Sigmoid colon (tissue), 7 donors: Measurements from ENCODE around the gene SSU72. TPM values are rescaled to one million over a fixed set of nuclear protein-coding genes. Genes with fewer than 3 reads are reported as not detected.

Experiments
- DNase-seq: peaks from one replicate; pipeline ENCODE4 v3.0.0-alpha.2; 2019
- H3K27ac ChIP-seq, 4 donors: fragments of 200-600 bp; sonication (generic); one replicate each; pipeline ENCODE4 v1.5.1; 2016 to 2019; ENCODE audit warnings: mild to moderate bottlenecking in 1 of 4
- H3K27me3 ChIP-seq, 3 donors: fragments of 200-600 bp; sonication (generic); one replicate each; pipeline ENCODE4 v1.5.1; 2019; ENCODE audit warnings: mild to moderate bottlenecking in 1 of 3
- H3K36me3 ChIP-seq, 4 donors: fragments of 200-600 bp; sonication (generic); one replicate each; pipeline ENCODE4 v1.5.1; 2016 to 2019
- H3K4me1 ChIP-seq, 4 donors: fragments of 200-600 bp; sonication (generic); one replicate each; pipeline ENCODE4 v1.5.1; 2017 to 2019
- H3K4me3 ChIP-seq, 4 donors: fragments of 200-600 bp; sonication (generic); one replicate each; pipeline ENCODE4 v1.5.1; 2017 to 2019; ENCODE audit warnings: mild to moderate bottlenecking in 2 of 4, moderate library complexity in 1 of 4
- H3K9me3 ChIP-seq, 4 donors: fragments of 200-600 bp in 3 of 4; sonication (generic) in 3 of 4; one replicate each; pipeline versions ENCODE4 v1.5.1 to v1.6.1; 2013 to 2019
- EP300 ChIP-seq, 4 donors: sonication (generic); formaldehyde crosslinking; IDR thresholded peaks; one replicate each; pipeline ENCODE4 v1.6.1; 2017; ENCODE audit warnings: antibody characterized with exemption in 4 of 4
- POLR2A ChIP-seq, 2 donors: fragments of 450-650 bp; IDR thresholded peaks; one replicate each; pipeline ENCODE4 v1.6.1; 2016; ENCODE audit warnings: antibody characterized with exemption in 2 of 2, mild to moderate bottlenecking in 2 of 2, moderate library complexity in 2 of 2
- POLR2AphosphoS5 ChIP-seq, 4 donors: sonication (generic); formaldehyde crosslinking; IDR thresholded peaks; one replicate each; pipeline ENCODE4 v1.6.1; 2017; ENCODE audit warnings: antibody characterized with exemption in 4 of 4
- WGBS, 2 donors: extraction: QIAGEN DNeasy Blood & Tissue Kit; methylation state at CpG; one replicate each; pipeline ENCODE4 v1.1.7; 2013; 5-methylcytosine and 5-hydroxymethylcytosine counted together
- intact Hi-C: fragments of 100-400 bp; cut with DNase I; formaldehyde crosslinking; loops from one replicate; pipeline ENCODE4 v1.15.1; 2023
- polyA plus RNA-seq, 3 donors: library from polyadenylated mRNA; stranded (reverse); fragments of 200-250 nt; gene quantifications; one replicate each; pipeline ENCODE4 v1.2.3, GENCODE V29; 2013
- total RNA-seq, 4 donors: library from RNA; depleted of rRNA; stranded (reverse); fragments of >200 nt; gene quantifications; one replicate each; pipeline ENCODE4 v1.1.0, GENCODE V29; 2016
- TF ChIP-seq, protein P1 (sequence below), 4 experiments: fragments of 450-650 bp in 3 of 4; fragments of 200-600 bp in 1 of 4; IDR thresholded peaks; one replicate each; pipeline ENCODE4 v1.5.1; 2016 to 2019; ENCODE audit warnings: antibody characterized with exemption in 4 of 4, mild to moderate bottlenecking in 3 of 4, moderate library complexity in 2 of 4
- donor health status: healthy with polysubstance abuse.
- donor health status: Bipolar disorder and iron deficiency.
- donor health status: healthy.

The SSU72 gene
- total and polyA plus RNA-seq, 7 donors: 98.9 to 165 (median 119) TPM

DNA sequence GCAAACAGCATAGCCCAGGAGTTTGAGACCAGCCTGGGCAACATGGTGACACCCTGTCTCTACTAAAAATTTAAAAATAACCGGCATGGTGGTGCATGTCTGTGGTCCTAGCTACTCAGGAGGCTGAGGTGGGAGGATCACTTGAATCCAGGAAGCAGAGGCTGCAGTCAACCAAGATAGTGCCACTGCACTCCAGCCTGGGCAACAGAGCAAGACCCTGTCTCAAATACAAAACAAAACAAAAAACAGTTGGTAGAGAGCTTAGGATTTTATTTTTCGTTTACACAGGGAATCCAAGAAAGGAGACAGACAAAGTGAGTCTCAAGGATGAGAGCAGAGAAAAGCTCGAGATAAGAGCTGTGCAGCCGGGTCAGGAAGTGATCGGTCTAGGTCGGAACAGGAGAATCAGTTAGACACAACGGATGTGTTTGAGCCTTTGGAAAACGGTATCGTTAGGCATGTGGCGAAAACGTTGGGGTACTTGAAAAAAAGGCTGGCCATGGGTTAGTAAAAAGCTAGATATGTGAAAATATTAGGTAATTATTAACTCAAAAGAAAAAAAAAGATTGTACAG lies 38.9 kb upstream of the SSU72 start:
- Histone ChIP-seq H3K4me3 (peak overlapping the region in 1 of 4 donors; percentile 99), H3K27ac (no peak overlapping the region), H3K4me1 (peaks cover 0 to 37% (median 32%) of the 10 kb centered on the region in 4 donors), H3K9me3 (no peaks in the 10 kb centered on the region), H3K27me3 (no peaks in the 10 kb centered on the region), H3K36me3 (peaks cover 0 to 16% (median 3%) of the 10 kb centered on the region in 4 donors)
- no peak for DNase-seq
- TF ChIP-seq, protein P1, sequence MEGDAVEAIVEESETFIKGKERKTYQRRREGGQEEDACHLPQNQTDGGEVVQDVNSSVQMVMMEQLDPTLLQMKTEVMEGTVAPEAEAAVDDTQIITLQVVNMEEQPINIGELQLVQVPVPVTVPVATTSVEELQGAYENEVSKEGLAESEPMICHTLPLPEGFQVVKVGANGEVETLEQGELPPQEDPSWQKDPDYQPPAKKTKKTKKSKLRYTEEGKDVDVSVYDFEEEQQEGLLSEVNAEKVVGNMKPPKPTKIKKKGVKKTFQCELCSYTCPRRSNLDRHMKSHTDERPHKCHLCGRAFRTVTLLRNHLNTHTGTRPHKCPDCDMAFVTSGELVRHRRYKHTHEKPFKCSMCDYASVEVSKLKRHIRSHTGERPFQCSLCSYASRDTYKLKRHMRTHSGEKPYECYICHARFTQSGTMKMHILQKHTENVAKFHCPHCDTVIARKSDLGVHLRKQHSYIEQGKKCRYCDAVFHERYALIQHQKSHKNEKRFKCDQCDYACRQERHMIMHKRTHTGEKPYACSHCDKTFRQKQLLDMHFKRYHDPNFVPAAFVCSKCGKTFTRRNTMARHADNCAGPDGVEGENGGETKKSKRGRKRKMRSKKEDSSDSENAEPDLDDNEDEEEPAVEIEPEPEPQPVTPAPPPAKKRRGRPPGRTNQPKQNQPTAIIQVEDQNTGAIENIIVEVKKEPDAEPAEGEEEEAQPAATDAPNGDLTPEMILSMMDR (IDR thresholded peaks at IDR 0.05): no peak
- TF ChIP-seq EP300 (IDR thresholded peaks at IDR 0.05) (no peak), POLR2AphosphoS5 (IDR thresholded peaks at IDR 0.05) (no peak), POLR2A (IDR thresholded peaks at IDR 0.05) (no peak)
- intact Hi-C loops: loop anchor here (2.0 kb wide), 1 partner anchor 39 kb away; the partner anchor contains the start of gene SSU72
- WGBS, 2 donors: 35 to 67% methylated on average over 11 of the region's 11 CpGs

GRCh38 chr1:1612104-1612400 lies 37.4 kb upstream of the SSU72 start:
- H3K4me1 ChIP-seq: peaks cover 0 to 29% (median 25%) of the 10 kb centered on the region in 4 donors
- peak overlapping the region in 3 of 4 donors; percentile 25 to 55 (median 48) for H3K27ac ChIP-seq
- WGBS, 2 donors: 80 to 87% methylated on average over 3 of the region's 3 CpGs
- intact Hi-C loops: no loop called here
- peaks cover 0 to under 1% (median 0%) of the 10 kb centered on the region in 4 donors for H3K36me3 ChIP-seq
- H3K9me3 ChIP-seq: no peaks in the 10 kb centered on the region
- H3K4me3 ChIP-seq: no peak overlapping the region
- no peak for DNase-seq
- TF ChIP-seq, protein P1 (IDR thresholded peaks at IDR 0.05): no peak
- TF ChIP-seq POLR2AphosphoS5 (IDR thresholded peaks at IDR 0.05) (no peak), EP300 (IDR thresholded peaks at IDR 0.05) (no peak), POLR2A (IDR thresholded peaks at IDR 0.05) (no peak)
- no peaks in the 10 kb centered on the region for H3K27me3 ChIP-seq

DNA sequence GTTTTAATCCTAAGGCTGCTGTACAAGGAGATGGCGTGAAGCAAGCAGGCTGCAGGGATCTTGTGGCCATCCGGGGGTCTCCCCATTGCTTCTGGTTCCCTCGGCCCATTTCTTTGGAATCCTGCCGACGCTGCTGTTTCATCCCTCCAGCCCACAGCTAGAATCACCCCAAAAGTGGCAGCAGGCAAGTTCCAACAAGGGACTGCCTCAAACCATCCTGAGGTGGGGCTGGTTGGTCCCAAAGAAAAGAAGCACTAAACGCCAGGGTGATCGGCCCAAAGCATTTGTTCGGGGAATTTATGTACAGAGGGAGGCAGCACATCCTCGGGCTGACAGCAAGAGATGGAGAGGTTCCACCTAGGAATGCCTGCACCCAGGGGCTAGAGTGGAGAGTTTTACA lies 36.1 kb upstream of the SSU72 start:
- Histone ChIP-seq H3K27ac (peak overlapping the region in 3 of 4 donors; percentile 6 to 55 (median 31)), H3K4me1 (peaks cover 0 to 20% (median 16%) of the 10 kb centered on the region in 4 donors), H3K4me3 (no peak overlapping the region), H3K36me3 (no peaks in the 10 kb centered on the region), H3K9me3 (no peaks in the 10 kb centered on the region), H3K27me3 (no peaks in the 10 kb centered on the region)
- 82 to 85% methylated on average over 9 of the region's 9 CpGs for WGBS, 2 donors
- TF ChIP-seq POLR2A (IDR thresholded peaks at IDR 0.05): no peak
- TF ChIP-seq, protein P1 (IDR thresholded peaks at IDR 0.05): no peak
- no peak for TF ChIP-seq POLR2AphosphoS5 (IDR thresholded peaks at IDR 0.05)
- no peak for TF ChIP-seq EP300 (IDR thresholded peaks at IDR 0.05)
- intact Hi-C loops: no loop called here
- no peak for DNase-seq

DNA sequence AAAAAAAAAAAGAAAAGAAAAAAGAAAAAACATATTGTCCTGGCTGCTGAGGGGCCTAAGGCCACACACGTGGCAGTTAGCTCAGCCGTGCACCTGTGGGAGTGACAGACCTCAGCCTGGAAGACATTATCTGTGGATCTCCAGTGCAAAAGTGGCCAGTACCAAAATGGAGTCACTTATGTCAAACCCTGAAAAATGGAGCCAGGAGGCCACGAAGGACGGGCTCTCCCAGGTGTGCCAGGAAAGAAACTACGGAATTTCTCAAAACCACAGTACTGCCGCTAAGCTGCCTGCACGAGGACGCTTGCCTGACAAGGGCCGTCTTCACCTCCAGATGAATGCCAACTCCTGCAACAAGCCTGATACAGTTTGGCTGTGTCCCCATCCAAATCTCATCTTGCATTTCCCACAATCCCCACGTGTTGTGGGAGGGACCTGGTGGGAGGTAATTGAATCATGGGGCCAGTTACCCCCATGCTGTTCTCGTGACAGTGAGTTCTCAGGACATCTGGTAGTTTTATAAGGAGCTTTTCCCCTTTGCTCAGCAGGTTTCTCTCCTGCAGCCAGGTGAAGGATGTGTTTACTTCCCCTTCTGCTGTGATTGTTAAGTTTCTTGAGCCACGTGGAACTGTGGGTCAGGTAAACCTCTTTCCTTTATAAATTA lies 35.3 kb upstream of the SSU72 start:
- Histone ChIP-seq H3K4me1 (peaks cover 0 to 20% (median 15%) of the 10 kb centered on the region in 4 donors), H3K9me3 (no peaks in the 10 kb centered on the region), H3K27ac (no peak overlapping the region), H3K4me3 (no peak overlapping the region), H3K36me3 (no peaks in the 10 kb centered on the region), H3K27me3 (peaks cover 0 to 2% (median 0%) of the 10 kb centered on the region in 3 donors)
- TF ChIP-seq, protein P1 (IDR thresholded peaks at IDR 0.05): no peak
- TF ChIP-seq EP300 (IDR thresholded peaks at IDR 0.05): no peak
- TF ChIP-seq POLR2A (IDR thresholded peaks at IDR 0.05): no peak
- TF ChIP-seq POLR2AphosphoS5 (IDR thresholded peaks at IDR 0.05): no peak
- no peak for DNase-seq
- 75 to 78% methylated on average over 12 of the region's 12 CpGs for WGBS, 2 donors
- intact Hi-C loops: no loop called here
